Posterior vena cava (tissue), 2 donors: ENCODE results near the gene LRRC52. TPM values are rescaled to one million over a fixed set of nuclear protein-coding genes. Genes with fewer than 3 reads are reported as not detected.

ENCODE experiments used
- total RNA-seq, 2 donors: library from RNA; stranded (reverse); fragmentation: NEBNext Ultra II Directional; extraction: Animal tissue kit (Norgen Biotek cat#: 25700); gene quantifications; one replicate each; pipeline ENCODE4 v1.2.1, GENCODE V29; 2021
- donor health status: DM: yes; HTN: yes; CAD: no.
- donor health status: DM: yes; HTN: yes; CAD: no.

Gene LRRC52
- total RNA-seq, 2 donors from 2014 or later: not detected

Other genes starting within 250 kb of the LRRC52 start
- gene LMX1A, start 187.3 kb upstream of the LRRC52 start, total RNA-seq: under 1 TPM; 0.19 to 0.79 TPM
- gene RXRG, start 98.9 kb upstream of the LRRC52 start, total RNA-seq: under 1 TPM; 0.52 to 0.56 TPM
- gene MGST3, start 87.2 kb downstream of the LRRC52 start, total RNA-seq: 100 to 1,000 TPM; 193 to 230 TPM
- 10 to 100 TPM; 42.6 to 52.3 TPM for gene ALDH9A1, start 154.6 kb downstream of the LRRC52 start, total RNA-seq
- gene TMCO1, start 224.9 kb downstream of the LRRC52 start, total RNA-seq: 10 to 100 TPM; 50.0 to 63.9 TPM